LNCAP (cell line): ENCODE results near the gene EFCAB10.

Source experiments
- TF ChIP-seq, protein P1 (sequence below): fragments of 450-650 bp; IDR thresholded peaks from 2 replicates; pipeline ENCODE4 v1.5.1; 2017; ENCODE audit warnings: mild to moderate bottlenecking

EFCAB10 gene

GRCh38 chr7:105521027-105521716 lies 60.1 kb downstream of the EFCAB10 start:
- TF ChIP-seq, protein P1, sequence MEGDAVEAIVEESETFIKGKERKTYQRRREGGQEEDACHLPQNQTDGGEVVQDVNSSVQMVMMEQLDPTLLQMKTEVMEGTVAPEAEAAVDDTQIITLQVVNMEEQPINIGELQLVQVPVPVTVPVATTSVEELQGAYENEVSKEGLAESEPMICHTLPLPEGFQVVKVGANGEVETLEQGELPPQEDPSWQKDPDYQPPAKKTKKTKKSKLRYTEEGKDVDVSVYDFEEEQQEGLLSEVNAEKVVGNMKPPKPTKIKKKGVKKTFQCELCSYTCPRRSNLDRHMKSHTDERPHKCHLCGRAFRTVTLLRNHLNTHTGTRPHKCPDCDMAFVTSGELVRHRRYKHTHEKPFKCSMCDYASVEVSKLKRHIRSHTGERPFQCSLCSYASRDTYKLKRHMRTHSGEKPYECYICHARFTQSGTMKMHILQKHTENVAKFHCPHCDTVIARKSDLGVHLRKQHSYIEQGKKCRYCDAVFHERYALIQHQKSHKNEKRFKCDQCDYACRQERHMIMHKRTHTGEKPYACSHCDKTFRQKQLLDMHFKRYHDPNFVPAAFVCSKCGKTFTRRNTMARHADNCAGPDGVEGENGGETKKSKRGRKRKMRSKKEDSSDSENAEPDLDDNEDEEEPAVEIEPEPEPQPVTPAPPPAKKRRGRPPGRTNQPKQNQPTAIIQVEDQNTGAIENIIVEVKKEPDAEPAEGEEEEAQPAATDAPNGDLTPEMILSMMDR = no peak

- TF ChIP-seq, protein P1 = no peak
Measured at GRCh38 chr7:105519353-105519752, 61.9 kb downstream of the EFCAB10 start.
